Stimulated activated CD4-positive, alpha-beta T cell treated with anti-CD3 and anti-CD28 coated beads, Interleukin-4, amount 100 ng/mL, for 1 hour (primary cell): ENCODE measurements around the gene TBXA2R.

Experiments used
- DNase-seq: peaks from one replicate; pipeline ENCODE4 v3.0.0-alpha.2; 2020

Gene TBXA2R

GRCh38 chr19:3618811-3619630 is 12.3 kb upstream of the TBXA2R start:
- no peak for DNase-seq

GRCh38 chr19:3618144-3618810 is 11.6 kb upstream of the TBXA2R start:
- DNase-seq = peak; percentile 61

GRCh38 chr19:3617463-3617862 is 10.8 kb upstream of the TBXA2R start:
- DNase-seq = no peak

GRCh38 chr19:3615524-3616135 is 9.0 kb upstream of the TBXA2R start:
- DNase-seq = no peak

- DNase-seq = no peak
These were observed 8.3 kb upstream of the TBXA2R start for GRCh38 chr19:3614858-3615505.

GRCh38 chr19:3613818-3614661 is 7.4 kb upstream of the TBXA2R start:
- no peak for DNase-seq

- DNase-seq = no peak
These were observed 6.4 kb upstream of the TBXA2R start for GRCh38 chr19:3612901-3613741.

- DNase-seq = no peak
These were observed 5.7 kb upstream of the TBXA2R start for GRCh38 chr19:3612330-3612729.

GRCh38 chr19:3611841-3612240 is 5.2 kb upstream of the TBXA2R start:
- no peak for DNase-seq

GRCh38 chr19:3610745-3611717 is 4.4 kb upstream of the TBXA2R start:
- no peak for DNase-seq

GRCh38 chr19:3609779-3610719 is 3.4 kb upstream of the TBXA2R start:
- no peak for DNase-seq

- no peak for DNase-seq
These were observed 2.2 kb upstream of the TBXA2R start for GRCh38 chr19:3608750-3609322.

GRCh38 chr19:3608079-3608641 is 1.5 kb upstream of the TBXA2R start:
- no peak for DNase-seq

GRCh38 chr19:3607303-3608078 is 816 bp upstream of the TBXA2R start:
- no peak for DNase-seq

- no peak for DNase-seq
These were observed 443 bp downstream of the TBXA2R start for GRCh38 chr19:3606174-3606689.

GRCh38 chr19:3605770-3606169 is 905 bp downstream of the TBXA2R start:
- no peak for DNase-seq

- no peak for DNase-seq
These were observed 1.3 kb downstream of the TBXA2R start for GRCh38 chr19:3605361-3605760.
